Stimulated activated naive CD4-positive, alpha-beta T cell treated with Interleukin-2 at 50 U/mL for 16 hours (primary cell): ENCODE measurements around the gene DBF4B.
"Not testable (repeated sequence)": the region's sequence is repeated elsewhere in the genome, so short reads cannot be mapped to it uniquely, and the experiment has no call there.

Source experiments
- DNase-seq: peaks from one replicate; lab custom pipeline; 2025; lab: John Stamatoyannopoulos, UW

DBF4B gene

DNA sequence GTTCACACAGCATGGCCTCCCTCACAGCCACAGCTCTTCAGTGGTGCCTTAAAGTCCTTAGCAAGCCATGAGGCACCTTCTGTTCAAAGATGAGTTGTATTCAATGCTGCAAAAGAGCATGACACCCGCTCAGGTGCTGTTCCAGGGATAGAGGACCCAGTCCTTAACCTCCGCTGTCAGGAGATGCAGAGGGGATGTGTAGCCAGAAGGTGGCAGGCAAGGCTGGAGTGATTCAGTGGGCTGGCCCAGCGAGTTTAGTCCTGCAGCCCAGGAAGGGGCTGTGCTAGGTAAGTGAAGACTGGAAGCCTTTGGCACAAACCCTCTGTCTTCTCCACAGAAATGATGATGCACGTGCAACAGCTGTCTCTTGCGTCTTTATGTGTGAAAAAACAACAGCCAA, 25.3 kb downstream of the DBF4B start:
- DNase-seq = no peak

DNA sequence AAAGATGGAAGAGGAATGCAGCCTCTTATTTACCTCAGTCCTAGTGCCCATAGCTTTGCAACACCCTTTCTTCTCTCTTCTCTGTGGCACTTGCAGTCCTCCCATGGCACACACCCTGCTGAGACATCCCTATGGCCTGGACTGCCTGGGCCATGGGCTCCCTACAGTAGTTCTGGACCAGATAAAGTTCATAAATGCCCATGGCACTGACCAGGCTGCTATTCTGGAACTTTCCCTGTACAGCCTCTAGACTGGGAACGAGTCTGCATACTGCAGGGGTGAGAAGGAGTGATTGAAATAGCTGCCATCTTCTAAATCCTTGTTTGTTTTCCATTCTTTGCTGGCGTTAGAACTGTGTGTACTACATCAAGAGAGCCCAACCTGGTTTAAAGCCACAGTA, 25.8 kb downstream of the DBF4B start:
- no peak for DNase-seq

DNA sequence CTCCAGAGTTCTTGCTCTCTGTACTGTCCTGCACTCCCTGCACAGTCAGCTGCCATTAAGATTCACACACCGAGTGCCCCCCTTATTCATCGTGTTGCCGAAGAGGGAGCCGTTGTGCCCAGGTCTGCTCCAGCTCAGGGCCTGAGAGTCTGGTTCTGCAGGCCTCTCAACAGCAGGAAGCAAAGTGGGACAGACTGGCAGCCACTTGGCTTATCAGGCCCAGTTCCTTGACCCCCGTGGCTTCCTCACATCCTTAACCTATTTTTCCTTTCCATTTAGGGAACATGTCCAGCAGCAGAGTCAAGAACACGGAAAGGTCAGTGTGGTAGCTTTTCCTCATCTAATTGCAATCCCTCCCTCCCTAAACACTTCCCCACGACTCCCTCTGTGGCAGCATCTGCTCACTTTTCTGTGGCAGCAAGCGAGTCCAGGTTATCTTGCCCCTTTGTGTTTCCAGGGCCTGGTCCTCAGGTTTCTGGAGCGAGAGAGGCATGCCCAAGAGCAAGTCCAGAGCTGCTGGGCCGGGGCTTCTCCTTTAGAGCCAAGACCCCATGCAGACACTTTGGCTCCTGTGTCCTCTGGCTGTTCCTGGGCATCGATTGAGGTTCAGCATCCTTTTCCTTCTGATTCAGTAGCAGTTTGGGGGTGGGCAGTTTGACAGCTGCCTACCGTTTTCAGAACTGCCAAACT, 28.2 kb downstream of the DBF4B start:
- DNase-seq = no peak

DNA sequence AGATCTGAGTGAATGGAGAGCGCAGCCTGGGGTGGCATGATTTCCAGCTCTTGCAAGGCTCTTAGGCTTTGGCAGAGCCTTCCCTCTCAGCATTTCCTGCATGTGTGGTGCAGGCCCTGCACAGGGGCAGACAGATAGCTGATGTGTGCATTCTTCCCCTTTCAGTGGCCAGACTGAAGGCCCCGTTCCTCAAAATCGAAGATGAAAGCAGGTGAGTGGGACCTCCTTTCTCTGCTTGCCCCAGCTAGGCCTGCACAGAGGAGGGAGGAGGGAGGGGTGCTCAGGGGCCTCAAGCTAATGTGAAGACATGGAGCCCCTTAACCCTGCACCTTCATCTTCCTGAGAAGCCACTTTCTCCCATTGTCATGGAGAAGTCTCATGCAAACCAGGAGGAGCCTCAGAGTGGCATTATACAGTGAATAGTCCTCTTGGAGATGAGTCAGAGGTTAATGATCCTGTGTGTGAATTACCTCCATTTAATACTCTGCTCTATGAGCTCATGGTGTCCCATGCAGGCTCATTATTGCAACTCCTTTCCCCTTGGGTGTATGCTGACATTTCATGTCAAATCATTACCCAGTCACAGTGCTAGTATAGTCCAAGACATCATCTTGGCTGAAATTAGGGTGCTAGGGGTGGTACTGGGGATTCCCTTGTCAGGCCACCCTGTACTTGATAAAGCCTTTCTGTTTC, 29.9 kb downstream of the DBF4B start:
- no peak for DNase-seq

DNA sequence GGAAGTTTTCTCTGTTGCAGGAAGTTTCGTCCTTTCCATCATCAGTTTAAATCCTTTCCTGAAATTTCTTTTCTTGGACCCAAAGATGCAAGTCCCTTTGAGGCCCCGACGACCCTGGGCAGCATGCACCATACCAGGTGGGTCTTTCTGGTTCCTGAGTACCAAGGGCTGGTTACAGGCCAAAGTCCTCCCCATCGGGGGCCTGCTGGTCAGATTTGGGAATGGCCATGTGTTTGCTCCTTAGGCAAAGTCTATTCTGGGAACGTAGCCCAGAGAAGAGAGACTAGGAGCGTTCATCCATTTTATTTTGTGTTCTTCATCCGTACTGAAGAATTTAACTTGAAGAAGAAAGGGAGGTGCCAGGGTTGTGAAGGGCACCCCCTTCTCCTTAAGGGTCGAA, 32.9 kb downstream of the DBF4B start:
- no peak for DNase-seq

DNA sequence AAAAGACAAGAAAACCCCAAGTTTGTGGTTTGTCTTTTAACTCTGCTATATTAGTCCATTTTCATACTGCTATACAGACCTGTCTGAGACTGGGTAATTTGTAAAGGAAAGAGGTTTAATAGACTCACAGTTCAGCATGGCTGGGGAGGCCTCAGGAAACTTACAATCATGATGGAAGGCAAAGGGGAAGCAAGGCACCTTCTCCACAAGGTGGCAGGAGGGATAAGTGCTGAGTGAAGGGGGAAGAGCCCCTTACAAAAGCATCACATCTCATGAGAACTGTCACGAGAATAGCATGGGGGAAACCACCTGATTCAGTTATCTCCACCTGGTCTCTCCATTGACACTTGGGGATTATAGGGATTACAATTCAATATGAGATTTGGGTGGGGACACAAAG, 36.8 kb downstream of the DBF4B start:
- DNase-seq = no peak

DNA sequence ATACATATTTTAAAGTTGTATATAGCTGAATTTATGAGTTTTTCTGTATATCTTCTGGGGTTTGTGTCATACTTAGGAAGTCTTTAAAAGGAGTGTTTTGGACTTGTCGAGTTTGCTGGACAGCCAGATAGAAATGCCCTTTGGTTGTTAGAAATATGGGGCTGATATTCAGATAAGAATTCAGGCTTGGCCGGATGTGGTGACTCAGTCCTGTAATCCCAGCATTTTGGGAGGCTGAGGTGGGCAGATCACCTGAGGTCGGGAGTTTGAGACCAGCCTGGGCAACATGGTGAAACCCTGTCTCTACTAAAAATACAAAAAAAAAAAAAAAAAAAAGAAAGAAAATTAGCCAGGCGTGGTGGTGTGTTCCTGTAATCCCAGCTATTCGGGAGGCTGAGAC, 37.3 kb downstream of the DBF4B start:
- DNase-seq = not testable (repeated sequence)

DNA sequence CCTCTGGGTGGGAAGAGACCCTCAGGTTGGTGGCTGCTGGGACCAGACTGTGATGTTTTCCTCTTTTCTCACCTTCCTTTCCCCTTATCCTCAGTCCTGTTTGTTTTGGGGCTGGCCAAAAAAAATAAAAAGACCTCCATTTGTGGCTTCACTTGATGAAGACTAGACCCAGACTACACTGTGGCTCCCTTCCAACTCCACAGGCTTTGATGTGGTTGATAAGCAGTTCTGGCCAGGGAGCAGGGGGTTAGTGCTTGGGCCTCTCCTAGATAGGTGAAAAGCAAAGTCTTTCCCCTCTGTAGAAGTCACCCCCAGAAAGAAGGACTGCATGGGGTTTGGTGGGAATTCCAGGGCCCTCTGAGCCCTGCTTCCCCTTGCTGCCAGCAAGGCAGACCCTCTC, 39.1 kb downstream of the DBF4B start:
- no peak for DNase-seq

DNA sequence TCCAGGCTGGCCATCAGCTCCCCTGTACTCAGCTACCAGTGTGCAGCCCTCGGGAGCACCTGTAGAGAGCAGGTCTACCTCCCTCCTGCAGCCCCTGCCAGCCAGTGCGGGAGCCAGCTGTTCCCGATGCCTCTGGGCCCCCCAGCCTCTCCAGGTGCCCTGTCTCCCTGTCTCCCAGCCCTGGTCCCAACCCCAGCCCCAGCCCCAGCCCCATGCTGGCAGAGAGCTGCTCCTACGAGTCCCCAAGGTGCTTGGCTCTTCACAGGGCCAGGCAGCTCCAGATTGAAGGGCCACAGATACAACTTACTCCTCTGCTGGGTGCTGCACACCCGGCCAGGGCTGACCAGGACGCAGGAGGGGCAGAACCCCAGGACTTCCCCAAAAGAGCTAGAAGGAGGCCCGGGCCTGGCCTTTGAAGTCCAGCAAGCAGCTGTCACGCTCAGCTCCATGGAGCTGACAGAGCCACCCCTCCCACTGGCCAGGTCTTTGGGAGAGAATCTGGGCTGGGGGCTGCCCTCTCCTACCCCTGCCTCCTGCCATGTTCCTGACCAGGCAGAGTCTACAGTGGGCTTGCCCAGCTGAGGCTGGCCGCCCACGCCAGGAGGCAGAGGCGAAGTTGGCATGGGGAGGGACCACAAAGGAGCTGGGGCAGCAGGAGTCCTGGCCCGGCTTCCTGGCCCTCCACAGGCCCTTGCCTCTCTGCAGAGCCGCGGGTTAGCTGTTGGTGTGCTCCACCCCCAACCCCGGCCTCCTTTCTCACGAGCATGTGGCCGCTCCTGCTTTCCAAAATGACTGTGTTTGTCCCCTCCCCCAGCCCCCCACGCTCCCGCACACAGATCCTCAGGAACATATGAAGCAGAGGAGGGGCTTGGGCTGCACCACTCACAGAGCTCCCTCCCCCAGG, 40.9 kb downstream of the DBF4B start:
- no peak for DNase-seq

DNA sequence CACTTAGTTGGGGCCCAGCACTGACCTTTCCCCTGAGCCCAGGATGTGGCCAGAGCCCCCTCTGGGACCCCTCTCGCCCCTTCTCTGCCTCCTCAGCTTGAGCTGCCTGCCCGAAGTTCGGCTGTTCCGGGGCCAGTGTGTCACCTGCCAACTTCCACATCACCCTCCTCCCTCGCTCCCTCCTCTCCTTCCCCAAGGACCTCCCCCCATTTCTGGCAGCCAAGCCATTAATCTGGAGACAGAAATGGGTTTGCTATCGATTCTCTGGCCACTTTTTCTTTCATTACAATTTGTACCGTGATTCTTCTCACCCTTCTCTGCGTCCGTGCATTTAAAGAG, 41.5 kb downstream of the DBF4B start:
- no peak for DNase-seq

DNA sequence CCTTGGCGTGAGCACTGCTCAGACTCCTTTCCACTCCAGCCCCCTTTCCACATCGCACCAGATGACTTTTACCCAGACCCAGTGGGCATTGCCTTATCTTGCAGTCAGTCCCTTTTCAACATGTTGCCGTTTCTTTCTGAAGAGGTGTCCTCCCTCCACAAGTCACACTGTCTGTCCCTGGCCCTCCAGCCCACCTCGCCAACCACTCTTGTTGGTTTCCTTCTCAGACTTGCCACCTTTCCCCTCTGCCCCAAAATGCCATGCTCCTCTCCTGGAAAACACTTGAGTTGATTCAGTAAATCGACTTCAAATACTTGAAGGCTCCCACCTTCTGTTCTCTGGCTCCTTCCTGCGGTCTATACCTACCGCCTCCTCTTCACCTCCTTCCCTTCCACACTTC, 42.9 kb downstream of the DBF4B start:
- no peak for DNase-seq

DNA sequence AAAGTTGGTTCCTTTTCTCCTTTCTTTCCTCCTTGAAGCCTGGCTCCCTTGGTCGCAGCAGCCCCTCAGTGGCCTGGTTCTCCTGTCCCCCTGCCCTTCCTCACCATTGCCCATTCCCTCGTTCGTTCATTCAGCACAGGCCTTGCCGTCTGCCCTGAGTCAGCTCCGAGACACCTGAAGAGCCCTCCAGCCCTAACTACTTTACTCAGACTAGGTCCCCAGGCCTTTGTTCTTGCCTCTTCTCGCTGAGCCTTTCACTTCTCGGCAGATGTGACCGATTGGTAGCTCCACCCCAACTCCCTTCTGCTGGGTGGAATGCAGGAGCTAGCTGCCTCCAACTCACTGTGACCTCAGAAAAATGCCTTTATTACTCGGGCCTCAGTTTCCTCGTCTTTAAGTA, 43.3 kb downstream of the DBF4B start:
- DNase-seq = no peak

DNA sequence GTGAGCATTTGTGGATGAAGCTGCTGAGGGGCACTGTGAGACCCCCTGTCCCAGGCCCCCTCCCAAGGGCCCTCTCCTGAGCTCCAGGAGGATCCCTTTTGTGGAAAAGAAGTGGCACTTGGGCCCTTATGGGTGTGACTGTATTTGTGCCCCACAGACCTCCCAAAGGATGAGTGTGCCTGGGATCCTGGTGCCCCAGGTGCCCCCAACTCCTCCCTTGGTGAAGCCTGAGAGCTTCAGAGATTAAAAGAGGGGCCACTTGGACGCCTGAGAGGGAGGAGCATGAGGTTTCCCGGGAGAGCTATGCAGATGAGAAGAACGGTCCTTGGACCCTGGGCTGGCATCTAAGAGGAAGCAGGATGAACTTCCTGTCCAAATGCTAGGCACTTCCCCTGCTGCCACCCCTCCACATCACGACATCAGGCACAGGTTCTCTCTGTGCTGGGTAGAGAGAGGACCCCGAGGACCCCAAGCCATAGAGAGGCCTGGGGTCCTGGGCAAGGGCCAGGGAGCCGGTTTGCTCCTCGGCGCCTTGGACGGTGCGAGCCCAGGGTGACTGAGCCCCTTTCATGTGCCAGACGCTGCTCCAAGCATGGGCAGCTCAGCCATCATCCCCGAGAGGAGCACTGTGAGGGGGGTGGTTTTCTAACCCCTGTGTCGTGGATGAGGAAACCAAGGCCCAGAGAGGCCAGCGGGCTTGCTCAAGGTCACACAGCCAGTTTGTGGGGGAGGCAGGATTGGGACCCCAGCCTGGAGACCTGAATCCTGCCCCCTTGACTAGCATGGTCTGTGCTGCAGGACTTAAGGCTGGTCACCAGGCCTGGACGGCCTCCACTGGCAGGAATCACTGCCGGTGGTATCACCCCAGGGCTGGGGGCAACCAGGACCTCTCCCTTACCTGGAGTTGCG, 44.7 kb downstream of the DBF4B start:
- no peak for DNase-seq

DNA sequence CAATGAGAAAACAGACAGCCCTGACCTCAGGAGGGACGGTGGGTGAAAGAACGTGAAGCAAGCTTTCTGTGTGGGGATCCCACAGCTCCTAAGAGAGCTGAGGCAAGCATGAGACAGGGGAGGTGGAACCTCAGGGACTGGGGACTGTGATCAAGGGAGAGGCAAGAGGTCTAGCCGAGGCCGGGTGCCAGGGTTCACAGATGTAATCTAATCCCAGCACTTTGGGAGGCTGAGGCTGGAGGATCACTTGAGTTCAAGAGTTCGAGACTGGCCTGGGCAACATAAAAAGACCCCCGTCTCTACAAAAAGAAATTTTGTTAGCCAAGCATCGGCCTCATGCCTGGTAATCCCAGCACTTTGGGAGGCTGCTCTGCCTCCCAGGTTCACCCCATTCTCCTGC, 45.8 kb downstream of the DBF4B start:
- DNase-seq = no peak

DNA sequence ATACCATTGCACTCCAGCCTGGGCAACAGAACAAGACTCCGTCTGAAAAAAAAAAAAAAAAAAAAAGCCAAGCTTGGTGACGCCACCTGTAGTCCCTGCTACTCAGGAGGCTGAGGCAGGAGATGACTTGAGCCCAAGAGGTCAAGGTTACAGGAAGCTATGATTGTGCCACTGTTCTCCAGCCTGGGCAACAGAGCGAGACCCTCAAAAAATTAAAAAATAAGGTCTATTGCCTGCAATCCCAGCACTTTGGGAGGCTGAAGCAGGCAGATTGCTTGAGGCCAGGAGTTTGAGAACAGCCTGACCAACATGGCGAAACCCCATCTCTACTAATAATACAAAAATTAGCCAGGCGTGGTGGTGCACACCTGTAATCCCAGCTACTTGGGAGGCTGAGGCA, 46.7 kb downstream of the DBF4B start:
- not testable (repeated sequence) for DNase-seq

DNA sequence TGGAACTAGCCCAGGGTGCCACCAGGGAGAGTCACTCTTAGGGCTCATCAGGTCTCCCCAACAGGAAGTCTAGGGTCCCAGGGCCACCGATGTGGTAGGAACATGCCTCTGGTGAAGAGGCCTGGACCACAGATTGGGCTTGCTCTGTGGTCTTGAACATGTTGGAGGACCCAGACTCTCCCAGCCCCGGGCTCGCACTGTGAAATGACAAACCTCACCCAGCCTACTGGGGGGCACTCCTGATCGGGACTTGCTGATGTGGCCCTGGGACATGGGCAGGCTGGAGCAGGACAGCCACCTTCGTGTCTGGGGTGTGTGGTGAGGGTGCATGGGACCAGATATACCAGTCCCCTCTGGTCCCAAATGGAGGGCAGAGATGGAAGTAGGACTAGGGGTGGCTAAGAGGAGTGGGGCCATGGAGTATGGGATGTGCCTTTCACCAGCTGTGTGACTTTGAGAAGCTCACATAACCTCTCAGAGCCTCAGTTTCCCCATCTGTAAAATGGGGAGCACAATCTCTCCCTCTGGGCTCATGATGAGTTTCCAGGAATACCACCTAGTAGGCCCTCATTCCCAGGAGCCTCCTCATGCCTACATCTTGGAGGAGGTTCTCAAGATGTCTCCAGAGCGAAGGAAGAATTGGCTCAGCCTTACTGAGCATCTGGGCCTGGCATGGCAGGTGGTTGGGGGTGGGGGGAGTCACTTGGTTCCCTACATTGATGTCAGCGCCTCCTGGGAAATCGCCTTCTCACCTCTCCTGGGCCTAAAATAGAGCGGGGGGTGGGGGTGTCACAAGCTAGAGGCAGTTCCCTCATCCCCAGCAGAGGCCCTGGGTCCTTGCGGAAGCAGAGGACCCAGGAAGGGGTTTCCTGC, 48.8 kb downstream of the DBF4B start:
- no peak for DNase-seq

DNA sequence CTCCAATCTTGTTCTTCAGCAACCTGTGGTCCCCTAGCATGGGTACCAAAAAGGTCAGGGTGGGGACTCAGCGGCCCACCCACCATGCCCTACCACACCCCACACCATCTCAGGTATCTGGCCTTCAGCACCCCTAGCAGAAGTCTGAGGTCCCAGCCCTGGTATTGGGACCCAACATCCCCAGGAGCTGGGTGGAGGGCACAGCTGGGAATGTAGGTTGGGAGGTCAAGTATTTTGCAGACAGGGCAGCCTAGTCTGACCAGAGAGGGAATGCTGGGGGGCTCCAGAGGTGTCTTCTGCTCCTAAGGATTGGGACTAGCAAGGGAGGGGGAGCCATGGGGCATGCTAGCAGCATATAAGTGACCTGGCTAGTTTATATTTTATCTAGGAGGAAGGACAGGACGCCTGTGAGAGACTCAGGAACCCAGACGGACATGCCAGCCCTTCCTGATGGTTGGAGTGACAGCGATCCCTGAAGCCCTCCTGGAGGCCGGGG, 49.5 kb downstream of the DBF4B start:
- no peak for DNase-seq

DNA sequence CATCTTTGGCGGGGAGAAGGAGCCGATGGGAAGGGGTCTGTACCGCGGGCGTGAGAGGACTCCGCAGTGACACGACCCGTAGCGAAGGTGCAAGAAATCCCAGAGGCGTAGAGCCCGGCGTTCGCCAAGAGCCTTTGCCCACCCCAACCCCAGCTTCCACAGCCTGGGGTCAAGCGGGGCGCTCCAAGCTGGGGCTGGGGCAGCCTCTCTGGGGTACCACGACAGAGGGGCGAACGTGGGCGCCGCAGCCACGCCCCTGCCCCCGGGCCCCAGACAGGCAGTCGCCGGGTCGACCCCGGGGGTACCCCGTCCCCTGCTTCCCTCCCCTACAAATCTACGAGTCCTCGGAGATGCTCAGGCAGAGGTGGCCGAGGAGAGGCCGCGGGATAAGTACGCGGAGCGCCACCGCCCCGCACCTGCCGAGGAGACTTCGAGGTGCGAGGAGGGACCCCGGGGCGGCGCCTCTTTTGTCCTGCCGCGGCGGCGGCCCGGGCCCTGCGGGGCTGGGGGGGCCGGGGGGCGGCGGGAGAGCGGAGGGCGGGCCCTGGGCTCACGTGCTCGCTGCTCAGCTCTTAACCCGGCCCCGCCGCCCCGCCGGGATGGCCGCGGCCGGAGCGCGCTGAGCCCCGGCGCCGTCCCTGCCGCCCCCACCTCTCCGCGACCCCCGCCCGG, 50.1 kb downstream of the DBF4B start, which contains the start of gene ADAM11:
TSS of gene ADAM11 (plus strand) at position 575 of the 672 bp plus-strand sequence. CDS start 212 bp downstream, outside the sequence.
- DNase-seq = no peak

DNA sequence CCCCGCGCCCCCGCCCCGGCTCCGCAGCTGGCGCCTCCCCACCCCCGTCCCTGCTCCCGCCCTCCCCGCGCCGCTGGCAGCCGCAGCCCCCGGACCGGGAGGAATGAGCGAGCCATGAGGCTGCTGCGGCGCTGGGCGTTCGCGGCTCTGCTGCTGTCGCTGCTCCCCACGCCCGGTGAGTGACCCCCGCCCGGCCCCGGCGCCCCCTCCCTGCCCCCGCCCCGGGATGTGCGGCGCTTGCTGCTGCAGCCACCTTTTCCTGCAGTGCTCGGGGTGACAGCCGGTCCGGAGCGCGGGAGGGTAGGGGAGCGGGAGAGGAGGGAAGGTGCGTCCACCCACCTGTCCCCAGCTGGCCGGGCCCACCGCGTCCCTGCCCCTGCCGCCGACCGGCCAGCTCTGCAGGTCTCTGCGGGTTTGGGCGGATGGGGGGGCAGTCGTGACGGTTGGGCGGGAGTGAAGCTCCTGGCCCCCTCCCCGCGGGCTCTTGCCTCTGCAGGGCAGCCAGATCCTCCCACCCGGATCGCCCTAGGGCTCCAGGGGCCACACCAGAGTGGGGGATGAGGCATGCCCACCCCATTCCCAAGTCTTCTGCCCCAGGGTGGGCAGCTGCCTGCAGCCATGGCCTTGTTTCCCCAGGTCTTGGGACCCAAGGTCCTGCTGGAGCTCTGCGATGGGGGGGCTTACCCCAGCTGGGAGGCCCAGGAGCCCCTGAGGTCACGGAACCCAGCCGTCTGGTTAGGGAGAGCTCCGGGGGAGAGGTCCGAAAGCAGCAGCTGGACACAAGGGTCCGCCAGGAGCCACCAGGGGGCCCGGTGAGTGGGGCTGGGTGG, 50.8 kb downstream of the DBF4B start:
- no peak for DNase-seq
